Ishikawa (cell line): ENCODE data around the gene ALAS1.

Experiments
- CREB1 ChIP-seq: IDR thresholded peaks from 2 replicates; pipeline ENCODE4 v1.6.1; 2012; ENCODE audit warnings: low read depth
- YY1 ChIP-seq: IDR thresholded peaks from 2 replicates; pipeline ENCODE4 v1.6.1; 2012; ENCODE audit warnings: low read depth
- TF ChIP-seq, protein P1 (sequence below): IDR thresholded peaks from 2 replicates; pipeline ENCODE4 v1.6.1; 2012
- TF ChIP-seq, protein P2 (sequence below): IDR thresholded peaks from 2 replicates; pipeline ENCODE4 v1.6.1; 2012; ENCODE audit warnings: low read depth, mild to moderate bottlenecking

DNA sequence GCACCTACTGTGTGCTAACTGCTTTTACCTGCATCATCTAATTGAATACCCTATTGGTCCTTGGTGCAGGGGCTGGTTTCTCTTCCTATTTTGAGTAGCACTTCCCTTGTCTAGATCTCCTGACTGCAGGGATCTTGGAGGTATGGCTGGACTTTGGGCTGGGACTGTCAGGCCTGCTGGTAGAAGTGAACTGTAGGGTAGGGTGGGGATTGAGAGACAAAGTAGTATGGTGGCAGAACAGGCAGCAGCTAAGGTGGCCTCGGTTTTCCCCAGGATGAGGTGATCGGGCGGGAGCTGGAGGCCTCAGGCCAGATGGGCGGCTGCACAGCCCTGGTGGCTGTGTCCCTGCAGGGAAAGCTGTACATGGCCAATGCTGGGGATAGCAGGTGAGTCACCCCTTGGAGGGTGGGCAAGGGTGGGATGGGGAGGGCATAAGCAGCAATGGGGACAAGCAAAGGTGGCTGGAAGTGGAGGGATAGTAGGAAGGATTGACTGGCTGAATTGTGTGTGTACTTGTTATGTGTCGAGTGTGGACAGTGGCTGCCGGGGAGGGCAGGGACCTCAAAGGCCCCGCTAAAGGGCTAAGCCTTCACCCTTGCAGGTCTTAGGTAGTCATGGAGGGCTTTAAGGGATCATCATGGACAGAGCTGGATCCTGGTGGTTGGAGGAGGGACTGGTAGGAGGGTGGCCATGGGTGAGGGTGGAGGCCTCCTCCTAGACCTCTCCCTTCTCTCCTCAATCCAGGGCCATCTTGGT lies 49.6 kb downstream of the ALAS1 start:
- TF ChIP-seq YY1, result no peak
- TF ChIP-seq, protein P1, sequence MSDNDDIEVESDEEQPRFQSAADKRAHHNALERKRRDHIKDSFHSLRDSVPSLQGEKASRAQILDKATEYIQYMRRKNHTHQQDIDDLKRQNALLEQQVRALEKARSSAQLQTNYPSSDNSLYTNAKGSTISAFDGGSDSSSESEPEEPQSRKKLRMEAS, result no peak
- no peak for TF ChIP-seq CREB1
- TF ChIP-seq, protein P2, sequence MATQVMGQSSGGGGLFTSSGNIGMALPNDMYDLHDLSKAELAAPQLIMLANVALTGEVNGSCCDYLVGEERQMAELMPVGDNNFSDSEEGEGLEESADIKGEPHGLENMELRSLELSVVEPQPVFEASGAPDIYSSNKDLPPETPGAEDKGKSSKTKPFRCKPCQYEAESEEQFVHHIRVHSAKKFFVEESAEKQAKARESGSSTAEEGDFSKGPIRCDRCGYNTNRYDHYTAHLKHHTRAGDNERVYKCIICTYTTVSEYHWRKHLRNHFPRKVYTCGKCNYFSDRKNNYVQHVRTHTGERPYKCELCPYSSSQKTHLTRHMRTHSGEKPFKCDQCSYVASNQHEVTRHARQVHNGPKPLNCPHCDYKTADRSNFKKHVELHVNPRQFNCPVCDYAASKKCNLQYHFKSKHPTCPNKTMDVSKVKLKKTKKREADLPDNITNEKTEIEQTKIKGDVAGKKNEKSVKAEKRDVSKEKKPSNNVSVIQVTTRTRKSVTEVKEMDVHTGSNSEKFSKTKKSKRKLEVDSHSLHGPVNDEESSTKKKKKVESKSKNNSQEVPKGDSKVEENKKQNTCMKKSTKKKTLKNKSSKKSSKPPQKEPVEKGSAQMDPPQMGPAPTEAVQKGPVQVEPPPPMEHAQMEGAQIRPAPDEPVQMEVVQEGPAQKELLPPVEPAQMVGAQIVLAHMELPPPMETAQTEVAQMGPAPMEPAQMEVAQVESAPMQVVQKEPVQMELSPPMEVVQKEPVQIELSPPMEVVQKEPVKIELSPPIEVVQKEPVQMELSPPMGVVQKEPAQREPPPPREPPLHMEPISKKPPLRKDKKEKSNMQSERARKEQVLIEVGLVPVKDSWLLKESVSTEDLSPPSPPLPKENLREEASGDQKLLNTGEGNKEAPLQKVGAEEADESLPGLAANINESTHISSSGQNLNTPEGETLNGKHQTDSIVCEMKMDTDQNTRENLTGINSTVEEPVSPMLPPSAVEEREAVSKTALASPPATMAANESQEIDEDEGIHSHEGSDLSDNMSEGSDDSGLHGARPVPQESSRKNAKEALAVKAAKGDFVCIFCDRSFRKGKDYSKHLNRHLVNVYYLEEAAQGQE, result no peak
